ENCODE data around the gene PPFIBP1.

DNA sequence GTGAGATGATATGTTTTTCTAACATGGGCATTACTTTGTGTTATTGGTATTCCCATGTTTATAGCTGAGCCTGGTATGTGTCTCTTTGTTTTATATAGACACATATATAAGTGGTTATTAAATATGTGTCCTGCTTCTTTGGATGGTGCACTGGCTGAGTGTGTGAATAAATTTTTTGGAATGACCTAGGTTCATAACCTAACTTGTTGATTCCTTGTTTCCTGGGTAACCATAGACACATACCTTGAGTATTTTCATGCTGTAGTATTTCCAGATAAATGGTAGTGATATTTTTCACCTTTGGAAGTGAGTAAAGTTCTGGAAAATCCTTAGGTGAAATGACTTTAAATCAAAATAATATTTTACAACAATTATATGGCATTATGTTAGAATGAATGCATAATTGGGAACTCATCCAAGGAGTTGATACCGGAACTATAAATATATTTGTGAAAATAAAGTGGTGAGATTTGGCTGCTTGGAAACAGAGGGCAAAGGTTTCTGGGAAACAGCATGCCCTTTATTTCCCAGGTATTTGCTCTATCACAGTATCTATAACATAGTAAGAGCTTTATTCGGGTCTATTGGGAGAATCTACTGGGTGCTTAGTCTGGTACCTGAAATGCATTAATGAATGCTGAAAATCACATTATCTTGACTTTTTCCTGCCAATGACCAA is 107.9 kb downstream of the PPFIBP1 start:
- TF ChIP-seq, protein P1, sequence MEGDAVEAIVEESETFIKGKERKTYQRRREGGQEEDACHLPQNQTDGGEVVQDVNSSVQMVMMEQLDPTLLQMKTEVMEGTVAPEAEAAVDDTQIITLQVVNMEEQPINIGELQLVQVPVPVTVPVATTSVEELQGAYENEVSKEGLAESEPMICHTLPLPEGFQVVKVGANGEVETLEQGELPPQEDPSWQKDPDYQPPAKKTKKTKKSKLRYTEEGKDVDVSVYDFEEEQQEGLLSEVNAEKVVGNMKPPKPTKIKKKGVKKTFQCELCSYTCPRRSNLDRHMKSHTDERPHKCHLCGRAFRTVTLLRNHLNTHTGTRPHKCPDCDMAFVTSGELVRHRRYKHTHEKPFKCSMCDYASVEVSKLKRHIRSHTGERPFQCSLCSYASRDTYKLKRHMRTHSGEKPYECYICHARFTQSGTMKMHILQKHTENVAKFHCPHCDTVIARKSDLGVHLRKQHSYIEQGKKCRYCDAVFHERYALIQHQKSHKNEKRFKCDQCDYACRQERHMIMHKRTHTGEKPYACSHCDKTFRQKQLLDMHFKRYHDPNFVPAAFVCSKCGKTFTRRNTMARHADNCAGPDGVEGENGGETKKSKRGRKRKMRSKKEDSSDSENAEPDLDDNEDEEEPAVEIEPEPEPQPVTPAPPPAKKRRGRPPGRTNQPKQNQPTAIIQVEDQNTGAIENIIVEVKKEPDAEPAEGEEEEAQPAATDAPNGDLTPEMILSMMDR (IDR thresholded peaks at IDR 0.05), result no peak
- no peak for TF ChIP-seq POLR2A (IDR thresholded peaks at IDR 0.05)

Measured in lower leg skin (tissue), 3 donors.